Neural cell (in vitro differentiated cells): ENCODE measurements around the gene LPIN2. TPM values are rescaled to one million over a fixed set of nuclear protein-coding genes. Genes with fewer than 3 reads are reported as not detected.

Experiments used
- H2AFZ ChIP-seq: fragments of 200-600, 300-800 bp; sonication (generic), shearing (Covaris generic); 2 replicates; pipeline ENCODE4 v1.6.0; 2014; ENCODE audit warnings: low read depth, mild to moderate bottlenecking, antibody characterized with exemption, low read length, moderate library complexity
- H3F3A ChIP-seq: fragments of 200-600 bp; shearing (Covaris generic); 2 replicates; pipeline ENCODE4 v1.6.1; 2016; ENCODE audit warnings: mild to moderate bottlenecking, moderate library complexity, mixed read lengths, antibody characterized with exemption, low read length; ENCODE audit not compliant: insufficient read depth, poor library complexity, severe bottlenecking
- H3K27ac ChIP-seq: fragments of 200-600, 300-800 bp; sonication (generic), shearing (Covaris generic); 2 replicates; pipeline ENCODE4 v1.5.1; 2014; ENCODE audit warnings: mild to moderate bottlenecking, low read length, moderate library complexity
- H3K27me3 ChIP-seq: fragments of 300-800, 200-600 bp; sonication (generic), shearing (Covaris generic); 2 replicates; pipeline ENCODE4 v1.6.0; 2014; ENCODE audit warnings: mild to moderate bottlenecking, low read depth, low read length, moderate library complexity; ENCODE audit not compliant: insufficient read depth
- H3K36me3 ChIP-seq: fragments of 300-800, 200-600 bp; sonication (generic), shearing (Covaris generic); 2 replicates; pipeline ENCODE4 v1.5.1; 2014; ENCODE audit warnings: mild to moderate bottlenecking, antibody characterized with exemption, low read length, moderate library complexity; ENCODE audit not compliant: insufficient read depth
- H3K4me2 ChIP-seq: fragments of 300-800, 200-600 bp; sonication (generic), shearing (Covaris generic); 2 replicates; pipeline ENCODE4 v1.6.0; 2014; ENCODE audit warnings: mild to moderate bottlenecking, low read length
- H3K4me3 ChIP-seq: fragments of 300-800, 200-600 bp; sonication (generic), shearing (Covaris generic); 2 replicates; pipeline ENCODE4 v1.5.1; 2014; ENCODE audit warnings: mild to moderate bottlenecking, low read length, moderate library complexity
- H3K79me2 ChIP-seq: fragments of 200-600 bp; shearing (Covaris generic); replicated peaks from 2 replicates; pipeline ENCODE4 v1.6.0; 2014; ENCODE audit warnings: mild to moderate bottlenecking, low read length, moderate library complexity; ENCODE audit not compliant: insufficient read depth
- H3K9ac ChIP-seq: fragments of 300-800, 200-600 bp; sonication (generic), shearing (Covaris generic); 2 replicates; pipeline ENCODE4 v1.6.1; 2016; ENCODE audit warnings: mild to moderate bottlenecking, low read length, mixed read lengths
- H3K9me2 ChIP-seq: fragments of 200-600 bp; shearing (Covaris generic); 2 replicates; pipeline ENCODE4 v1.6.1; 2016; ENCODE audit warnings: mild to moderate bottlenecking, low read length, mixed read lengths; ENCODE audit not compliant: insufficient read depth
- H3K9me3 ChIP-seq: fragments of 200-600, 300-800 bp; sonication (generic), shearing (Covaris generic); 2 replicates; pipeline ENCODE4 v1.6.1; 2016; ENCODE audit warnings: mild to moderate bottlenecking, mixed run types, low read length, moderate library complexity, mixed read lengths
- H4K20me1 ChIP-seq: fragments of 200-600 bp; shearing (Covaris generic); 2 replicates; pipeline ENCODE4 v1.6.1; 2016; ENCODE audit warnings: mild to moderate bottlenecking, mixed run types; ENCODE audit not compliant: insufficient read depth
- CTCF ChIP-seq: fragments of 450-650 bp; IDR thresholded peaks from 2 replicates; pipeline ENCODE4 v1.5.1; 2014; ENCODE audit warnings: antibody characterized with exemption, mild to moderate bottlenecking, moderate library complexity; ENCODE audit not compliant: poor library complexity, severe bottlenecking
- EP300 ChIP-seq: fragments of 450-650 bp; conservative IDR thresholded peaks from 2 replicates; pipeline ENCODE4 v1.6.1; 2014; ENCODE audit warnings: antibody characterized with exemption, mild to moderate bottlenecking, moderate library complexity; ENCODE audit not compliant: poor library complexity, severe bottlenecking
- EZH2 ChIP-seq: fragments of 200-600, 300-800 bp; shearing (Covaris generic), sonication (generic); IDR thresholded peaks from 2 replicates; pipeline ENCODE4 v1.6.1; 2014; ENCODE audit warnings: antibody characterized with exemption, low read length, borderline replicate concordance, mild to moderate bottlenecking; ENCODE audit not compliant: insufficient read depth, poor library complexity, severe bottlenecking
- MXI1 ChIP-seq: fragments of 450-650 bp; conservative IDR thresholded peaks from 2 replicates; pipeline ENCODE4 v1.6.1; 2014; ENCODE audit warnings: antibody characterized with exemption, mild to moderate bottlenecking; ENCODE audit not compliant: poor library complexity, severe bottlenecking
- POLR2AphosphoS5 ChIP-seq: IDR thresholded peaks from 2 replicates; pipeline ENCODE4 v1.6.1; 2012
- RAD21 ChIP-seq: fragments of 450-650 bp; conservative IDR thresholded peaks from 2 replicates; pipeline ENCODE4 v1.6.1; 2014; ENCODE audit warnings: antibody characterized with exemption, mild to moderate bottlenecking, moderate library complexity
- REST ChIP-seq: IDR thresholded peaks from 2 replicates; pipeline ENCODE4 v1.6.1; 2012; ENCODE audit warnings: borderline replicate concordance
- SMC3 ChIP-seq: fragments of 450-650 bp; conservative IDR thresholded peaks from 2 replicates; pipeline ENCODE4 v1.6.1; 2014; ENCODE audit warnings: antibody characterized with exemption, mild to moderate bottlenecking, moderate library complexity; ENCODE audit not compliant: poor library complexity
- TAF1 ChIP-seq: IDR thresholded peaks from 2 replicates; pipeline ENCODE4 v1.6.1; 2012; ENCODE audit warnings: low read depth
- polyA plus RNA-seq: library from polyadenylated mRNA; depleted of rRNA; stranded (reverse); fragments of >200 nt; gene quantifications from 2 replicates; pipeline ENCODE4 v1.2.3, GENCODE V29; 2014

The LPIN2 gene
- polyA plus RNA-seq, 1 donor from 2014 or later: 14.4 TPM

- TF ChIP-seq CTCF (no peak), TAF1 (no peak)
- Histone ChIP-seq H3K27me3 (no peaks in the 10 kb centered on the region), H3K36me3 (no peaks in the 10 kb centered on the region), H2AFZ (no peak overlapping the region), H3K79me2 (no peaks in the 10 kb centered on the region), H3K4me3 (no peak overlapping the region), H3K27ac (no peak overlapping the region), H3K9me2 (no peaks in the 10 kb centered on the region), H3K9me3 (no peaks in the 10 kb centered on the region), H4K20me1 (no peaks in the 10 kb centered on the region), H3F3A (no peaks in the 10 kb centered on the region), H3K9ac (no peak overlapping the region), H3K4me2 (no peak overlapping the region)
Observed at GRCh38 chr18:2983296-2983695, 29.6 kb downstream of the LPIN2 start.

GRCh38 chr18:2982452-2983269 is 30.3 kb downstream of the LPIN2 start:
- no peaks in the 10 kb centered on the region for H3K9me3 ChIP-seq
- no peaks in the 10 kb centered on the region for H3K27me3 ChIP-seq
- TF ChIP-seq CTCF: no peak
- TF ChIP-seq MXI1: no peak
- TF ChIP-seq POLR2AphosphoS5: no peak
- no peak for TF ChIP-seq TAF1
- no peak for TF ChIP-seq SMC3
- no peak for TF ChIP-seq RAD21
- no peak for TF ChIP-seq EP300
- TF ChIP-seq EZH2: no peak
- no peak for TF ChIP-seq REST
- no peaks in the 10 kb centered on the region for H4K20me1 ChIP-seq
- no peak overlapping the region for H3K27ac ChIP-seq
- H3F3A ChIP-seq: no peaks in the 10 kb centered on the region
- no peak overlapping the region for H3K4me2 ChIP-seq
- H3K79me2 ChIP-seq: no peaks in the 10 kb centered on the region
- no peak overlapping the region for H3K4me3 ChIP-seq
- H2AFZ ChIP-seq: no peak overlapping the region
- H3K9me2 ChIP-seq: no peaks in the 10 kb centered on the region
- H3K9ac ChIP-seq: no peak overlapping the region
- no peaks in the 10 kb centered on the region for H3K36me3 ChIP-seq
